PC-9 (cell line): ENCODE data around the gene TMEM254.
"Not testable (repeated sequence)": the region's sequence is repeated elsewhere in the genome, so short reads cannot be mapped to it uniquely, and the experiment has no call there.

Source experiments
- CTCF ChIP-seq: fragments of 200-600 bp; sonication (generic); conservative IDR thresholded peaks from 2 replicates; pipeline ENCODE4 v1.6.1; 2017; ENCODE audit warnings: mixed run types, antibody characterized with exemption, mild to moderate bottlenecking, moderate library complexity
- EZH2 ChIP-seq: fragments of 200-600 bp; sonication (generic); IDR thresholded peaks from 2 replicates; pipeline ENCODE4 v1.8.0; 2017; ENCODE audit warnings: antibody characterized with exemption, low read depth

- not testable (repeated sequence) for TF ChIP-seq EZH2, CTCF
These were observed 19.8 kb downstream of the TMEM254 start for GRCh38 chr10:80098272-80098671.
